Hepatocyte (in vitro differentiated cells): Measurements from ENCODE around the gene PLXNB2. TPM values are rescaled to one million over a fixed set of nuclear protein-coding genes. Genes with fewer than 3 reads are reported as not detected.

Experiments used
- DNase-seq: peaks from one replicate; pipeline ENCODE4 v3.0.0-alpha.2; 2016; ENCODE audit warnings: low spot score
- H2AFZ ChIP-seq: fragments of 200-600 bp; sonication (generic); 2 replicates; pipeline ENCODE4 v1.6.0; 2016; ENCODE audit warnings: antibody characterized with exemption, mild to moderate bottlenecking
- H3K27ac ChIP-seq: fragments of 200-600 bp; sonication (generic); 2 replicates; pipeline ENCODE4 v1.5.1; 2016; ENCODE audit warnings: mild to moderate bottlenecking
- H3K27me3 ChIP-seq: fragments of 200-600 bp; sonication (generic); 2 replicates; pipeline ENCODE4 v1.6.1; 2016
- H3K36me3 ChIP-seq: fragments of 200-600 bp; sonication (generic); replicated peaks from 2 replicates; pipeline ENCODE4 v1.5.1; 2016; ENCODE audit warnings: low read depth; ENCODE audit not compliant: insufficient read depth
- H3K4me1 ChIP-seq: fragments of 200-600 bp; sonication (generic); 2 replicates; pipeline ENCODE4 v1.5.1; 2016; ENCODE audit warnings: mild to moderate bottlenecking, moderate library complexity; ENCODE audit not compliant: insufficient read depth
- H3K4me2 ChIP-seq: fragments of 200-600 bp; sonication (generic); 2 replicates; pipeline ENCODE4 v1.6.0; 2016
- H3K4me3 ChIP-seq: fragments of 200-600 bp; sonication (generic); 2 replicates; pipeline ENCODE4 v1.5.1; 2016; ENCODE audit warnings: mild to moderate bottlenecking
- H3K79me2 ChIP-seq: fragments of 200-600 bp; sonication (generic); 2 replicates; pipeline ENCODE4 v1.6.0; 2017; ENCODE audit warnings: mild to moderate bottlenecking
- H3K9me2 ChIP-seq: fragments of 200-600 bp; sonication (generic); replicated peaks from 2 replicates; pipeline ENCODE4 v1.6.0; 2017; ENCODE audit warnings: mild to moderate bottlenecking; ENCODE audit not compliant: insufficient read depth
- H3K9me3 ChIP-seq: fragments of 200-600 bp; sonication (generic); 2 replicates; pipeline ENCODE4 v1.5.1; 2016; ENCODE audit warnings: low read depth, mild to moderate bottlenecking
- H4K20me1 ChIP-seq: fragments of 200-600 bp; sonication (generic); 2 replicates; pipeline ENCODE4 v1.6.0; 2016; ENCODE audit warnings: mild to moderate bottlenecking; ENCODE audit not compliant: insufficient read depth, poor library complexity, severe bottlenecking
- EZH2 ChIP-seq: fragments of 200-600 bp; sonication (generic); IDR thresholded peaks from 2 replicates; pipeline ENCODE4 v1.6.1; 2016; ENCODE audit warnings: antibody characterized with exemption, mild to moderate bottlenecking, borderline replicate concordance
- EZH2phosphoT487 ChIP-seq: fragments of 200-600 bp; sonication (generic); IDR thresholded peaks from one replicate; pipeline ENCODE4 v1.6.1; 2018; ENCODE audit warnings: antibody characterized with exemption, mild to moderate bottlenecking, low read depth, moderate library complexity; ENCODE audit not compliant: unreplicated experiment, severe bottlenecking
- WGBS: methylation state at CpG from one replicate; pipeline ENCODE4 v1.1.6; 2016; ENCODE audit warnings: low lambda C conversion rate; ENCODE audit errors: missing lambda C conversion rate; 5-methylcytosine and 5-hydroxymethylcytosine counted together
- polyA plus RNA-seq: library from polyadenylated mRNA; unstranded; fragments of >200 nt; fragmentation: Nextera tagmentation; extraction: Ambion mirVana; gene quantifications from 2 replicates; pipeline ENCODE4 v1.2.1, GENCODE V29; 2016
- total RNA-seq: library from RNA; depleted of rRNA; stranded (reverse); fragments of >200 nt; gene quantifications from 2 replicates; pipeline ENCODE4 v1.2.3, GENCODE V29; 2014
- TF ChIP-seq, protein P1 (sequence below): fragments of 200-600 bp; sonication (generic); IDR thresholded peaks from 2 replicates; pipeline ENCODE4 v1.5.1; 2016; ENCODE audit warnings: antibody characterized with exemption, mild to moderate bottlenecking; ENCODE audit not compliant: poor library complexity

Gene PLXNB2
- total and polyA plus RNA-seq, 2 experiments from 2014 or later, result 113 to 147 TPM

DNA sequence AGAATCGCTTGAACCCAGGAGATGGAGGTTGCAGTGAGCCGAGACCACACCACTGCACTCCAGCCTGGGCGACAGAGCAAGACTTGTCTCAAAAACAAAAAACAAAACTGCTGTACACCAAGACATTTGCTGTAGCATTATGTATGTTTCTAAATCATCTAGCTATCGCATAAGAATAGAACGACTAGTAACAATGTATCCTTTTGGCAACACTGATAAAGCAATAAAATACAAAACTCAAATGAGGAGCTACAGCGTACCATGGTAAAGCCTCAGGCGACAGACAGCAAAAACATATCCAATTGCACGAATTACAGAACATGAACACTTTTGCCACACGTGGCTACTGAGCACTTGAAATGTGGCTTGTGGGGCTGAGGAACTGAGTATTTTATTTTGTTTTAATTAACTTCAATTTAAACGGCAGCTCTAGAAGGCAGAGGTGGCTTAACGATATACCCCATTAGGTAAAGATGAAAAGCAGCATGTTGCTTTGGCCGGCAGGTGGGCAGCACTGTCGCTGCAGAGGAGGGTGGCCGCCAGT lies 65.0 kb downstream of the PLXNB2 start:
- H3K9me2 ChIP-seq, result no peaks in the 10 kb centered on the region
- no peaks in the 10 kb centered on the region for H3K36me3 ChIP-seq
- H3K4me3 ChIP-seq, result peak overlapping the region; percentile 16
- DNase-seq, result no peak
- H3K9me3 ChIP-seq, result no peaks in the 10 kb centered on the region
- H3K4me1 ChIP-seq, result peaks cover 28% of the 10 kb centered on the region
- WGBS, result 82% methylated on average over 14 of the region's 14 CpGs
- no peak overlapping the region for H2AFZ ChIP-seq
- H3K4me2 ChIP-seq, result peak overlapping the region; percentile 95
- no peak for TF ChIP-seq EZH2phosphoT487
- TF ChIP-seq, protein P1, sequence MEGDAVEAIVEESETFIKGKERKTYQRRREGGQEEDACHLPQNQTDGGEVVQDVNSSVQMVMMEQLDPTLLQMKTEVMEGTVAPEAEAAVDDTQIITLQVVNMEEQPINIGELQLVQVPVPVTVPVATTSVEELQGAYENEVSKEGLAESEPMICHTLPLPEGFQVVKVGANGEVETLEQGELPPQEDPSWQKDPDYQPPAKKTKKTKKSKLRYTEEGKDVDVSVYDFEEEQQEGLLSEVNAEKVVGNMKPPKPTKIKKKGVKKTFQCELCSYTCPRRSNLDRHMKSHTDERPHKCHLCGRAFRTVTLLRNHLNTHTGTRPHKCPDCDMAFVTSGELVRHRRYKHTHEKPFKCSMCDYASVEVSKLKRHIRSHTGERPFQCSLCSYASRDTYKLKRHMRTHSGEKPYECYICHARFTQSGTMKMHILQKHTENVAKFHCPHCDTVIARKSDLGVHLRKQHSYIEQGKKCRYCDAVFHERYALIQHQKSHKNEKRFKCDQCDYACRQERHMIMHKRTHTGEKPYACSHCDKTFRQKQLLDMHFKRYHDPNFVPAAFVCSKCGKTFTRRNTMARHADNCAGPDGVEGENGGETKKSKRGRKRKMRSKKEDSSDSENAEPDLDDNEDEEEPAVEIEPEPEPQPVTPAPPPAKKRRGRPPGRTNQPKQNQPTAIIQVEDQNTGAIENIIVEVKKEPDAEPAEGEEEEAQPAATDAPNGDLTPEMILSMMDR, result no peak
- TF ChIP-seq EZH2, result no peak
- H3K79me2 ChIP-seq, result peaks cover 83% of the 10 kb centered on the region
- H4K20me1 ChIP-seq, result peaks cover 15% of the 10 kb centered on the region
- no peaks in the 10 kb centered on the region for H3K27me3 ChIP-seq
- no peak overlapping the region for H3K27ac ChIP-seq

DNA sequence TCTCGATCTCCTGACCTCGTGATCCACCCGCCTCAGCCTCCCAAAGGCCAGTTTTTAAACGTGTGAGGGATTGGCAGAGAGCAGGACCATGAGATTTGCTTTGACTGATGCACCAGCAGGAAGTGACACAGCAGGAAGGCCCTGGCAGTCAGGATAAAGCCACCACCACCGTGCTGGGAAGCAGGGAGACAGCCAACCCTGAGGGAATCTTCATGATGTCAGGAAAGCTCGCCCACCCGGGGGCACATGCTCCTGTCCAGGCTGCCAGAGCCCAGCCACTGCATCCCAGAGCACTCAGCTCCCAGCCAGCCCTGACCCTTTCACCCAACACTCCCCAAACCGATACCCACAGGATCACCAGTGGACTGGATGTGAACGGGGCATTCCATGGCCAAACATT lies 68.7 kb downstream of the PLXNB2 start:
- no peak overlapping the region for H3K4me3 ChIP-seq
- no peaks in the 10 kb centered on the region for H3K27me3 ChIP-seq
- TF ChIP-seq, protein P1, result no peak
- TF ChIP-seq EZH2phosphoT487, result no peak
- no peaks in the 10 kb centered on the region for H3K36me3 ChIP-seq
- peaks cover 15% of the 10 kb centered on the region for H4K20me1 ChIP-seq
- H3K4me2 ChIP-seq, result no peak overlapping the region
- no peaks in the 10 kb centered on the region for H3K9me3 ChIP-seq
- no peak overlapping the region for H2AFZ ChIP-seq
- WGBS, result 94% methylated on average over 9 of the region's 9 CpGs
- H3K27ac ChIP-seq, result no peak overlapping the region
- peaks cover 21% of the 10 kb centered on the region for H3K4me1 ChIP-seq
- H3K79me2 ChIP-seq, result peaks cover 61% of the 10 kb centered on the region
- no peak for DNase-seq
- H3K9me2 ChIP-seq, result no peaks in the 10 kb centered on the region

DNA sequence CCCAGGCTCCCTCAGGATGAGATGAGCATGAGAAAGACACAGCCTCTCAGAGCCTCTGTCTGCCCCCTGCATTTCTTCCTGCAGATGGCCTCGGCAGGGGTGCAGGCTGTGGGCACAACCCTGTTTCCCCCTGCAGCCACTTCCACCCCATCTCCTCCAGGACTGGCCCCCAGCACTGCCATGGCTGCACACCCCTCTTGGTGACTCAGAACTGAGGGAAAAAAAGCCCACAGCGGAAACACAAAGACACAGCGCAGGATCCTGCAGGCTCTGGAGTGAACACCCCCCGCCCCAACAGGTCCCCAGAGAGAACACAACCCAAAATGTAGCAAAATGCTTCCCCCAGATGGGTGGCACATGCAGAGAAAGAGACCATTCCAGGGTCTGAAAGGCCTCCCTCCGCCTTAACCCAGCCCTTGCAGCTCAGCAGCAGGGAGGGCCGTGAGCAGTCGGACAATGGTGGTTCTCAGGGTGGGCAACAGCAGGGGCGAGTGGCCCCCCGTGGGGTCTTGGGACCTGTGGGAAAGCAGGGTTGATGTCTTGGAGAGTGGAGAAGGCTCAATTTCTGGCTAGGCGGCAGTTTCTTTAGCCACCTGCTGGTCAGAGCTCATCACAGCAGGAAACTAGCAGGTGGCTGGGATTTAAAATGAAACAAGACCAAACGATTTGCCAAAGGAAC lies 70.6 kb downstream of the PLXNB2 start:
- TF ChIP-seq, protein P1, result peak; percentile 42
- TF ChIP-seq EZH2 (no peak), EZH2phosphoT487 (no peak)
- no peak overlapping the region for H2AFZ ChIP-seq
- H3K27me3 ChIP-seq, result no peaks in the 10 kb centered on the region
- no peak overlapping the region for H3K4me3 ChIP-seq
- whole genome bisulfite sequencing, result 78% methylated on average over 11 of the region's 11 CpGs
- no peak for DNase-seq
- no peaks in the 10 kb centered on the region for H3K9me2 ChIP-seq
- H3K4me2 ChIP-seq, result no peak overlapping the region
- no peaks in the 10 kb centered on the region for H3K9me3 ChIP-seq
- no peaks in the 10 kb centered on the region for H3K36me3 ChIP-seq
- no peak overlapping the region for H3K27ac ChIP-seq
- peaks cover 7% of the 10 kb centered on the region for H3K4me1 ChIP-seq
- peaks cover 42% of the 10 kb centered on the region for H3K79me2 ChIP-seq
- peaks cover 9% of the 10 kb centered on the region for H4K20me1 ChIP-seq
